ENCODE results near the gene RALGPS1. TPM values are rescaled to one million over a fixed set of nuclear protein-coding genes. Genes with fewer than 3 reads are reported as not detected.
A peak's percentile ranks its signal among the peaks of the same experiment; 100 is the strongest.

The RALGPS1 gene
- total and polyA plus RNA-seq, 2 of the 13 experiments (the other 11 are each of a cell fraction or from before 2014, with no cell fraction given), result 3.7 to 6.5 TPM

GRCh38 chr9:127109212-127109711 is 194.7 kb downstream of the RALGPS1 start (continued):
- TF ChIP-seq FOXP4 (CRISPR knock-in tag; IDR thresholded peaks at IDR 0.05), result peak; percentile 90
- no peak for TF ChIP-seq XRCC5 (optimal IDR thresholded peaks at IDR 0.05; ENCODE audit: low read length)
- TF ChIP-seq FOXA1 (IDR thresholded peaks at IDR 0.05), result no peak
- TF ChIP-seq FOXA1 (CRISPR knock-in tag; IDR thresholded peaks at IDR 0.05), result peak; percentile 30; the same call in 1 of the 2 replicates
- no peak for TF ChIP-seq ZNF235 (CRISPR knock-in tag; IDR thresholded peaks at IDR 0.05; ENCODE audit: borderline replicate concordance)
- peak; percentile 68; the same call in 1 of the 2 replicates for TF ChIP-seq NCOR1 (IDR thresholded peaks at IDR 0.05; ENCODE audit: borderline replicate concordance, low read length)
- no peak for TF ChIP-seq DNMT3B (CRISPR knock-in tag; conservative IDR thresholded peaks at IDR 0.05)
- TF ChIP-seq ATF4 (CRISPR knock-in tag; IDR thresholded peaks at IDR 0.05), result 0 out of 4 replicates have a peak, but pooled peaks of 1 of the 2 experiments have one; percentile 23
- TF ChIP-seq GZF1 (CRISPR knock-in tag; IDR thresholded peaks at IDR 0.05), result no peak
- peak in 1 of 2 experiments; percentile 62; a peak in 1 of 4 replicates for TF ChIP-seq EP300 (IDR thresholded peaks at IDR 0.05; ENCODE audit: low read depth in 2 of 2, low read length in 2 of 2)
- no peak for TF ChIP-seq EP300 (CRISPR knock-in tag; IDR thresholded peaks at IDR 0.05; ENCODE audit: borderline replicate concordance)
- TF ChIP-seq ZBTB14 (CRISPR knock-in tag; IDR thresholded peaks at IDR 0.05), result no peak
- TF ChIP-seq PBX3 (CRISPR knock-in tag; IDR thresholded peaks at IDR 0.05; ENCODE audit: borderline replicate concordance), result no peak
- 0 out of 2 replicates have a peak, but pooled peaks have one; percentile 10 for TF ChIP-seq GATAD2A (CRISPR knock-in tag; IDR thresholded peaks at IDR 0.05)
- TF ChIP-seq CHCHD3 (CRISPR knock-in tag; IDR thresholded peaks at IDR 0.05), result no peak
- no peak for TF ChIP-seq PRDM10 (CRISPR knock-in tag; IDR thresholded peaks at IDR 0.05; ENCODE audit: low read depth)
- TF ChIP-seq MTF2 (CRISPR knock-in tag; IDR thresholded peaks at IDR 0.05; ENCODE audit: borderline replicate concordance), result no peak
- no peak for TF ChIP-seq ZNF709 (CRISPR knock-in tag; IDR thresholded peaks at IDR 0.05)
- 0 out of 2 replicates have a peak, but pooled peaks have one; percentile 24 for TF ChIP-seq ZNF614 (CRISPR knock-in tag; IDR thresholded peaks at IDR 0.05; ENCODE audit: borderline replicate concordance)
- TF ChIP-seq SAP130 (CRISPR knock-in tag; IDR thresholded peaks at IDR 0.05; ENCODE audit: low read depth), result peak; percentile 78
- no peak for TF ChIP-seq TCF7L2 (IDR thresholded peaks at IDR 0.05; ENCODE audit: low read depth, low read length)
- no peak for TF ChIP-seq GABPA (IDR thresholded peaks at IDR 0.05; ENCODE audit: low read depth, low read length)
- peak; percentile 63; the same call in 1 of the 2 replicates for TF ChIP-seq GABPA (CRISPR knock-in tag; IDR thresholded peaks at IDR 0.05; ENCODE audit: low read depth)

All from HepG2 (cell line).